ENCODE data around the gene DOK6.

- no peak for TF ChIP-seq SSRP1 (CRISPR knock-in tag; IDR thresholded peaks at IDR 0.05)
- no peak for TF ChIP-seq ZNF17 (CRISPR knock-in tag; IDR thresholded peaks at IDR 0.05)
- no peak for TF ChIP-seq MXD4 (CRISPR knock-in tag; IDR thresholded peaks at IDR 0.05)
- no peak for TF ChIP-seq KDM5A (IDR thresholded peaks at IDR 0.05; ENCODE audit: borderline replicate concordance, low read length)
- TF ChIP-seq ZFX (CRISPR knock-in tag; IDR thresholded peaks at IDR 0.05; ENCODE audit: low read depth): no peak
- TF ChIP-seq ZNF572 (CRISPR knock-in tag; IDR thresholded peaks at IDR 0.05): no peak
- TF ChIP-seq POLR2AphosphoS5 (IDR thresholded peaks at IDR 0.05; ENCODE audit: low read depth, low read length): no peak
- TF ChIP-seq, protein P1, sequence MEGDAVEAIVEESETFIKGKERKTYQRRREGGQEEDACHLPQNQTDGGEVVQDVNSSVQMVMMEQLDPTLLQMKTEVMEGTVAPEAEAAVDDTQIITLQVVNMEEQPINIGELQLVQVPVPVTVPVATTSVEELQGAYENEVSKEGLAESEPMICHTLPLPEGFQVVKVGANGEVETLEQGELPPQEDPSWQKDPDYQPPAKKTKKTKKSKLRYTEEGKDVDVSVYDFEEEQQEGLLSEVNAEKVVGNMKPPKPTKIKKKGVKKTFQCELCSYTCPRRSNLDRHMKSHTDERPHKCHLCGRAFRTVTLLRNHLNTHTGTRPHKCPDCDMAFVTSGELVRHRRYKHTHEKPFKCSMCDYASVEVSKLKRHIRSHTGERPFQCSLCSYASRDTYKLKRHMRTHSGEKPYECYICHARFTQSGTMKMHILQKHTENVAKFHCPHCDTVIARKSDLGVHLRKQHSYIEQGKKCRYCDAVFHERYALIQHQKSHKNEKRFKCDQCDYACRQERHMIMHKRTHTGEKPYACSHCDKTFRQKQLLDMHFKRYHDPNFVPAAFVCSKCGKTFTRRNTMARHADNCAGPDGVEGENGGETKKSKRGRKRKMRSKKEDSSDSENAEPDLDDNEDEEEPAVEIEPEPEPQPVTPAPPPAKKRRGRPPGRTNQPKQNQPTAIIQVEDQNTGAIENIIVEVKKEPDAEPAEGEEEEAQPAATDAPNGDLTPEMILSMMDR (CRISPR knock-in tag; IDR thresholded peaks at IDR 0.05): no peak
- TF ChIP-seq TCF7L2 (IDR thresholded peaks at IDR 0.05; ENCODE audit: low read depth, low read length): no peak
- no peak for TF ChIP-seq ZBTB34 (CRISPR knock-in tag; IDR thresholded peaks at IDR 0.05)
- TF ChIP-seq CEBPG (CRISPR knock-in tag; IDR thresholded peaks at IDR 0.05): no peak
These were observed 475.8 kb downstream of the DOK6 start for GRCh38 chr18:69876490-69876889.
